ENCODE results near the gene WIF1. TPM values are rescaled to one million over a fixed set of nuclear protein-coding genes. Genes with fewer than 3 reads are reported as not detected.

Gene WIF1
- total and polyA plus RNA-seq, 10 of the 15 experiments (the other 5 are each of a cell fraction or from before 2014, with no cell fraction given): 0.04 to 0.05 (median 0.05) TPM; not detected in 7

- DNase-seq (ENCODE audit: low read depth, low spot score) (no peak), FAIRE-seq (no peak), ATAC-seq (no peak)
- ChIA-PET CTCF (interaction anchor here (1.0 to 2.1 kb wide), 4 partner anchors 132 to 298 kb away, joined by 3 to 13 read pairs (median 6); no protein-coding TSS in a partner anchor), SMC1A (ENCODE audit: uncharacterized antibody, unreplicated experiment) (interaction anchor here (1.0 to 3.1 kb wide), 5 partner anchors 10 to 299 kb away, joined by 3 to 16 read pairs (median 5); no protein-coding TSS in a partner anchor), RAD21 (ENCODE audit: unreplicated experiment) (interaction anchor here (1.0 to 1.7 kb wide), 2 partner anchors 209 to 298 kb away, joined by 4 to 6 read pairs; no protein-coding TSS in a partner anchor), POLR2A (interaction anchor here (1.0 kb wide), 1 partner anchor 46 kb away, joined by 3 read pairs; no protein-coding TSS in a partner anchor)
- in situ Hi-C loops (cut with MboI): no loop called here
- Histone ChIP-seq H3K79me2 (ENCODE audit: control insufficient read depth, insufficient read depth, low read length) (no peaks in the 10 kb centered on the region), H3K9ac (ENCODE audit: control insufficient read depth, insufficient read depth, low read length) (no peak overlapping the region), H3K4me3 (no peak overlapping the region), H3K9me3 (replicated peaks; ENCODE audit: control insufficient read depth, insufficient read depth, low read length) (no peaks in the 10 kb centered on the region), H3K4me2 (ENCODE audit: control insufficient read depth, insufficient read depth) (no peak overlapping the region), H3K27me3 (replicated peaks in 1 of 2; ENCODE audit: control insufficient read depth in 2 of 2, insufficient read depth in 2 of 2, low read length in 1 of 2) (no peaks in the 10 kb centered on the region; a peak in 1 of 4 replicates), H3K4me1 (ENCODE audit: control insufficient read depth, insufficient read depth, low read length) (no peaks in the 10 kb centered on the region), H3K27ac (ENCODE audit: control insufficient read depth, insufficient read depth) (no peak overlapping the region), H3K36me3 (ENCODE audit: control insufficient read depth in 2 of 2, insufficient read depth in 2 of 2, low read length in 1 of 2) (no peaks in the 10 kb centered on the region), H4K20me1 (ENCODE audit: control insufficient read depth, insufficient read depth) (no peaks in the 10 kb centered on the region), H2AFZ (ENCODE audit: control insufficient read depth, low read depth, low read length) (no peak overlapping the region)
- TF ChIP-seq SMC3 (IDR thresholded peaks at IDR 0.05; ENCODE audit: borderline replicate concordance, low read length) (peak; percentile 41; the same call in 1 of the 2 replicates), CTCF (IDR thresholded peaks at IDR 0.05 in 2 of 3, conservative IDR thresholded peaks at IDR 0.05 in 1 of 3; ENCODE audit: control insufficient read depth in 2 of 3, extremely low read depth in 1 of 3, insufficient read depth in 1 of 3, low read depth in 3 of 3, low read length in 3 of 3) (peak in 2 of 3 experiments; percentile 8 to 18; a peak in 1 of 6 replicates), RAD21 (IDR thresholded peaks at IDR 0.05; ENCODE audit: insufficient read depth, low read depth, low read length) (peak; percentile 56), CHD1 (IDR thresholded peaks at IDR 0.05; ENCODE audit: low read depth, low read length) (no peak)
- BruUV-seq (replicated peaks): no TSS peak
- WGBS (ENCODE audit: insufficient coverage, insufficient replicate concordance, low lambda C conversion rate, missing lambda C conversion rate): 18% methylated on average over 3 of the region's 3 CpGs
- intact Hi-C loops (cut with micrococcal nuclease; ENCODE audit: unreplicated experiment): no loop called here
Measured at GRCh38 chr12:65100140-65100539, 21.0 kb downstream of the WIF1 start.
